ENCODE measurements around the gene CTTNBP2.

The CTTNBP2 gene

DNA sequence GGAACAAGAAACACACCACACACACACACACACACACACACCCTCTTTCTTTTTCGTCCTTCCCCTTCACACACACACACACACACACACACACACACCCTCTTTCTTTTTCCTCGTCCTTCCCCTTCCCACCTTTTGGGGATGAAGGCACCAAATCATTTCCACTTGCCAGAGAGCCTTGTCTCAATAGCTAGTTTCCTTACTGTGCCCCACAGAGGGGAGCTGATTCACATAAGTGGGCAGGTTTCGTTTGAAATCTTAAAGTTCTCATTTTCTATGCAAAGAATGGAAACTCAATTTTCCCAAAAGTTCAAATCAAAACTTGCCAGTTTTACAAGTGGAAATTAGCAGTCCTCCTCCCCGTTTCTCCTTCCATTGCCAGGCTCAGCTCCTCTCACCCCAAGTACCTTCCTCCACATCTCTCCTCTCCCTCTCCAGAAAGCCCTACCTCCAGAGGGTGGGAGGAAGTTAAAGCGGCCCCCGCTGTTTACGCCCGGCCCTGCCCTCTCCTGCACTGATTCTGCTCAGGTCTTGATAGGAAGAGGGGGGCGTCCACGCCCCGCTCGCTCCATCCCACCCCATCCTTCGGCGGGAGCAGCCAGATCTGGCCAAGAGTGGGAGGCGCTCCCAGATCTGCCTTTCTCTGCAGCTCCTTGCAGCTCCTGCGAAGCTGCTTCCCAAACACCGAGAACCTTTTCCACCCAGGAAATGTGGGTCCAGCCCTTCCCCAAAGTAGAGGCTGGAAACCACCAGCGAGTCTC, 1.3 kb downstream of the CTTNBP2 start:
- TF ChIP-seq, protein P1, sequence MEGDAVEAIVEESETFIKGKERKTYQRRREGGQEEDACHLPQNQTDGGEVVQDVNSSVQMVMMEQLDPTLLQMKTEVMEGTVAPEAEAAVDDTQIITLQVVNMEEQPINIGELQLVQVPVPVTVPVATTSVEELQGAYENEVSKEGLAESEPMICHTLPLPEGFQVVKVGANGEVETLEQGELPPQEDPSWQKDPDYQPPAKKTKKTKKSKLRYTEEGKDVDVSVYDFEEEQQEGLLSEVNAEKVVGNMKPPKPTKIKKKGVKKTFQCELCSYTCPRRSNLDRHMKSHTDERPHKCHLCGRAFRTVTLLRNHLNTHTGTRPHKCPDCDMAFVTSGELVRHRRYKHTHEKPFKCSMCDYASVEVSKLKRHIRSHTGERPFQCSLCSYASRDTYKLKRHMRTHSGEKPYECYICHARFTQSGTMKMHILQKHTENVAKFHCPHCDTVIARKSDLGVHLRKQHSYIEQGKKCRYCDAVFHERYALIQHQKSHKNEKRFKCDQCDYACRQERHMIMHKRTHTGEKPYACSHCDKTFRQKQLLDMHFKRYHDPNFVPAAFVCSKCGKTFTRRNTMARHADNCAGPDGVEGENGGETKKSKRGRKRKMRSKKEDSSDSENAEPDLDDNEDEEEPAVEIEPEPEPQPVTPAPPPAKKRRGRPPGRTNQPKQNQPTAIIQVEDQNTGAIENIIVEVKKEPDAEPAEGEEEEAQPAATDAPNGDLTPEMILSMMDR (IDR thresholded peaks at IDR 0.05; ENCODE audit: control insufficient read depth, extremely low read depth, insufficient read depth): no peak
- no peak overlapping the region for H3K4me3 ChIP-seq (ENCODE audit: low read depth, low read length)
- no peak for DNase-seq (ENCODE audit: low read depth)

DNA sequence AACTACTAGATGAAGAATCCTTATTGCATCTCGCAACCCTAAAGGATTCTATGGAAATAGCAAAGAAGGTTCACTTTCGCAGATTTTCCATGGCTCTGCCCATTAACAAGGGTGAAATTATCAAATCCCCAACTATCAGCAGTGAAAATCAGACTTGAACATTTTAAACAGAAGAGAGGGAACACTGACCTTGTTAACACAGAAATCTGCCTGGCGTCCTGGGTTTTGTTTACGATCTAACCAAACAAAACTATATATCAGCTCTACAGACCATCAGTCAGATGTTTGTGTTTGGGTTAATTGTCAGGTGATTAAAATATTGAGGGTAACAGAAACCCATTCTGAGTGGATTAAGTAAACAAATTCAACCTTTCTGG, 1.9 kb downstream of the CTTNBP2 start:
- TF ChIP-seq, protein P1 (IDR thresholded peaks at IDR 0.05; ENCODE audit: control insufficient read depth, extremely low read depth, insufficient read depth): no peak
- no peak overlapping the region for H3K4me3 ChIP-seq (ENCODE audit: low read depth, low read length)
- no peak for DNase-seq (ENCODE audit: low read depth)

DNA sequence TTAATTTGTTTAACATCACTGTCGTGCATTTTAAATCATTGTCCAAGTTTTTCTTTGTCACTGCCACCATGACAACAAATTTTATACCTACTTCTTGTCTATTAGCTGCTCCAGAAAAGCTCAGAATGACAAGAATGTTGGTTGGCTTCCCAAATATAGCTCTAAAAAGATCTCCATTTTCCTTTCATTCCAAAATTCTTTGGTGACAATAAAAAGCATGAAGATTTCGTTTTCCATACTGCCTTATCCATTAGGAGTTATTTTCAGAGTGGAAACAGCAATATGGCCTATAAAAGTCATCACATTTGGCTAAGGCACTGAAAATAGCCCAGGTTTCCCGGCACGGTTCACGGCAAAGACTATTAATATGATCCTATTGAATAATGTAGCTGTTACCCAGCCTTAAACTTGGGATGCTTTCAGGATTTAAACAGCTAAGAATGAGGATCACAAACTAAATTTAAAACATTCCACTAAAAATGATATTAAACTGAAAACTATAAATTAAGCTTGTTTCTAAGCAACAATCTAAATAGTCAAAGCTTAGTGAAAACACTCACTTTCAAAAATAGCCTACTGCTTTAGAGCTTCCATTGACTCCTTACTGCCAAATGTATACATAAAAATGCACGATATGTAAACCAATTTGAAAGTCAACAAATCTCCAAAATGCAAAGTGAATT, 2.7 kb downstream of the CTTNBP2 start:
- H3K4me3 ChIP-seq (ENCODE audit: low read depth, low read length): no peak overlapping the region
- DNase-seq (ENCODE audit: low read depth): no peak
- TF ChIP-seq, protein P1 (IDR thresholded peaks at IDR 0.05; ENCODE audit: control insufficient read depth, extremely low read depth, insufficient read depth): no peak

DNA sequence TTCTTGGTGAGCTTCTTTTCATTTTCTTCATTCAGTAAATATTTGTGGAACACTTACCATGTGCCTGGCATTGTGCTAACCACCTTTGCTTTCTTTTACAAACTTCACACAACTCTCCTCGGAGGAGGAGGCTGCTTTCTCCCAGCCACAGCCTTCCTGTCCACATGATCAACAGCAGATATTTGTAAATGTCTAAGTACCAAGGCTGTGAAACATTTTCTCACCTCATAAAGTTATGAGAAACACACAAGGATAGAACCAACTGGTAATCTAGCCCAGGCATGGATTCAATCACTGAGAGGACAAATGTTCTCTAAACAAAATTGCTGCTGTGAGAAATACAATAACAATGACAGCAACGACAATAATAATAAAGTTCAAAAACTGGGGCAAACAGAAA, 3.9 kb downstream of the CTTNBP2 start:
- TF ChIP-seq, protein P1 (IDR thresholded peaks at IDR 0.05; ENCODE audit: control insufficient read depth, extremely low read depth, insufficient read depth): no peak
- no peak for DNase-seq (ENCODE audit: low read depth)

DNA sequence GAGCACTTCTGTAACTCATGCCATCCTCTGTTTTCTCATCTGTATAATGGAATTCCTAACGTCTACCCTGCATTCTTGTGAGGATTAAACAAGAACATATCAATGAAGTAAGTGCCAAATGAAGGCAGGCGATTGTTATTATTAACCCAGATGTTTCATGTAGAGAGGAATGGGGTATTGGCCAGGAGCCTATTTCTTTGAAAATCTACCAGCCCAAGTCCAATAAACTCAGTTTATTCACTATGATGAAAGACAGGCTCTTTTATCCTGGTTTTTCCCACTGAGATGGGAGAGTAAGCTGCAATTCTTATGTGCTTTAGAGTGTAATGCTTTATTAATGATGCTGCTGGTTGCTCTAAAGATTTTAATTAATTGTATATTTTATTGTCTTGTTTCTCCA, 9.6 kb downstream of the CTTNBP2 start:
- H3K4me3 ChIP-seq (ENCODE audit: low read depth, low read length): no peak overlapping the region
- DNase-seq (ENCODE audit: low read depth): no peak
- TF ChIP-seq, protein P1 (IDR thresholded peaks at IDR 0.05; ENCODE audit: control insufficient read depth, extremely low read depth, insufficient read depth): no peak

More for the DNA sequence above, 3.9 kb downstream of the CTTNBP2 start:
- no peak overlapping the region for H3K4me3 ChIP-seq (ENCODE audit: low read depth, low read length)

DNA sequence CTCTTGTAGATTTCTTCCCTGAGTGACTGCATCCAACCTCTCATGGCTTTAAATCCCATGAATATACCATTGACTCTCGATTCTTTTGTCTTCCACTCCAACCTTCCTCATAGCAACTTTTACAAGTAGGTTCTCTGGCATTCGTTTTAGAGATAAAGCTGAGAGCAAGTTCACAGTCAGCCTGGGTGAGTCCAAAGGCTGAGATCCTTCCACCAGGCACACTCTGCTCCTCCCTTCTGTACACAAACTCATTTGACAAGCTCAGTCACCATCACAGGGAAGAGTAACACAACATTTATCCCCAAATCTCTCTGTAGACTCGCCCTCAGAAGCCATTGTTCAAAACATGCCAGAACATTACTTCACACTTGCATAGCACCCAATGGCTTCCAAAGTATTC, 10.9 kb downstream of the CTTNBP2 start:
- no peak overlapping the region for H3K4me3 ChIP-seq (ENCODE audit: low read depth, low read length)
- no peak for DNase-seq (ENCODE audit: low read depth)
- TF ChIP-seq, protein P1 (IDR thresholded peaks at IDR 0.05; ENCODE audit: control insufficient read depth, extremely low read depth, insufficient read depth): no peak

All from LNCaP clone FGC (cell line).